Activated T-helper 1 cell treated with anti-CD3 and anti-CD28 coated beads, Interleukin-2, amount 50 U/mL, for 16 hours (primary cell): Measurements from ENCODE around the gene PCK2.

Experiments used
- DNase-seq, 2 donors: peaks; one replicate each; pipeline ENCODE4 v3.0.0-alpha.2; 2020; ENCODE audit warnings: low read depth in 1 of 2, low spot score in 1 of 2

Gene PCK2

GRCh38 chr14:24150993-24151392 is 56.9 kb downstream of the PCK2 start:
- DNase-seq, result no peak

GRCh38 chr14:24151404-24152080 is 57.4 kb downstream of the PCK2 start:
- DNase-seq, result no peak
